NCI-H446 treated with DMSO at 0.1 percent for 48 hours (cell line): ENCODE results near the gene NUDT11.
"Not testable (repeated sequence)": the region's sequence is repeated elsewhere in the genome, so short reads cannot be mapped to it uniquely, and the experiment has no call there.

Experiments
- DNase-seq: peaks from one replicate; lab custom pipeline; 2025; lab: John Stamatoyannopoulos, UW

NUDT11 gene

GRCh38 chrX:51496501-51497291 is at the start of gene NUDT11:
Gene NUDT11, minus strand, starts transcription at chrX:51496592. Its CDS starts 148 bp downstream, at chrX:51496444.
- peak; percentile 38 for DNase-seq

GRCh38 chrX:51520393-51520792 is 24.0 kb upstream of the NUDT11 start:
- no peak for DNase-seq

- not testable (repeated sequence) for DNase-seq
These were observed 22.7 kb upstream of the NUDT11 start for GRCh38 chrX:51519131-51519530.

GRCh38 chrX:51507551-51507950 is 11.2 kb upstream of the NUDT11 start:
- DNase-seq = no peak

GRCh38 chrX:51495701-51496488 is 497 bp downstream of the NUDT11 start:
- DNase-seq = not testable (repeated sequence)

- no peak for DNase-seq
These were observed 2.0 kb downstream of the NUDT11 start for GRCh38 chrX:51494409-51494808.

- DNase-seq = no peak
These were observed 8.5 kb downstream of the NUDT11 start for GRCh38 chrX:51487960-51488267.

- DNase-seq = no peak
These were observed 11.8 kb downstream of the NUDT11 start for GRCh38 chrX:51484616-51485015.

GRCh38 chrX:51482411-51482810 is 14.0 kb downstream of the NUDT11 start:
- not testable (repeated sequence) for DNase-seq

GRCh38 chrX:51476930-51477329 is 19.5 kb downstream of the NUDT11 start:
- no peak for DNase-seq

GRCh38 chrX:51463322-51463721 is 33.1 kb downstream of the NUDT11 start:
- DNase-seq = no peak

- peak; percentile 52 for DNase-seq
These were observed 35.0 kb downstream of the NUDT11 start for GRCh38 chrX:51461053-51462044.

- DNase-seq = no peak
These were observed 37.3 kb downstream of the NUDT11 start for GRCh38 chrX:51459125-51459524.

- DNase-seq = no peak
These were observed 39.6 kb downstream of the NUDT11 start for GRCh38 chrX:51456814-51457213.

- DNase-seq = peak; percentile 7
These were observed 40.1 kb downstream of the NUDT11 start for GRCh38 chrX:51456246-51456645.

GRCh38 chrX:51440365-51440764 is 56.0 kb downstream of the NUDT11 start:
- DNase-seq = no peak
